HepG2 (cell line): ENCODE measurements around the gene TMEM141.

Experiments used
- POLR2A ChIP-seq, 2 experiments: IDR thresholded peaks; 2 replicates each; pipeline ENCODE4 v1.6.1; 2011; ENCODE audit warnings: low read depth in 2 of 2, low read length in 2 of 2, mild to moderate bottlenecking in 1 of 2, moderate library complexity in 1 of 2; ENCODE audit not compliant: insufficient read depth in 1 of 2
- RBAK ChIP-seq: sonication (generic); formaldehyde crosslinking; IDR thresholded peaks from 2 replicates; pipeline ENCODE4 v1.5.1; 2020; ENCODE audit warnings: mild to moderate bottlenecking, missing genetic modification reagents
- TAF1 ChIP-seq: sonication (generic); formaldehyde crosslinking; IDR thresholded peaks from 2 replicates; pipeline ENCODE4 v1.4.0; 2020; ENCODE audit warnings: missing genetic modification reagents
- TBP ChIP-seq: sonication (generic); formaldehyde crosslinking; IDR thresholded peaks from 2 replicates; pipeline ENCODE4 v1.5.0; 2020; ENCODE audit warnings: missing genetic modification reagents
- ZFP1 ChIP-seq: IDR thresholded peaks from 2 replicates; pipeline ENCODE4 v1.6.1; 2016
- TF ChIP-seq, protein P1 (sequence below): sonication (generic); formaldehyde crosslinking; IDR thresholded peaks from 2 replicates; pipeline ENCODE4 v1.5.0; 2020; ENCODE audit warnings: mild to moderate bottlenecking, missing genetic modification reagents, moderate library complexity
- TF ChIP-seq, protein P2 (sequence below): sonication (generic); formaldehyde crosslinking; IDR thresholded peaks from 2 replicates; pipeline ENCODE4 v1.8.0; 2022; ENCODE audit warnings: mild to moderate bottlenecking, missing genetic modification reagents

DNA sequence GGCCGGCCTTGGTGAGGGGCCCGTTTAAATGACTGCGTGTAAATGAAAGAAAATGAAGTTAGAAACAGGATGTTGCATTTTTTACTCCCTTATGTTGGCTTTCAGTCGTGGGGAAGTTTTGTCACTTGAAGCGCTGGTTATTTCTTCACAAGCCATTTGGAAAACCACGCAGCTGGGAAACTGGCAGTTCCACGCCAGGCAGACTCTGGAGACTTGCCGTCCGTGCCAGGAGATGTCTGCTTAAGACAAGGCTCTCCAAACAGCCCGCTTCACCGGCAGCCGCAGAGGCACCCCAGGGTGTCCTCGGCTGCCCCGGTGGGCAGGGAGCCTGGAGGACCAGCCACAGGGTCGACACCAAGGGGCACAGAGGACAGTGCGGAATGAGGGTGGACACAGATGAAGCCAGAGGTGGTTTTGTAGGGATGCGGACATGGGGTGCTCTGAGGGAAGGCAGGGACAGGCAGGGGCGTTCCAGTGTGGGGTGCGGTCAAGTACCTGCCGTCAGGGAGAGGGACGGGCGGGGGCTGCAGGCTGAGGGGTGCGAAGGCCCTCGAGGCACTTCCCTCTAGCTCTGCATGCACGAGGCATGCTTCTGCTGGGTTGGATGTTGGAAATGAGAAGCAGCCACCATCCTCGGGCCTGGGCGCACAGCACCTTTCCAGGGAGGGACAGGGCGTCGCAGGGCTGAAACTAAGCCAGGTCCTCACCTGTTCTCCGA lies 40.0 kb downstream of the TMEM141 start:
- TF ChIP-seq ZFP1 (CRISPR knock-in tag), result no peak
- no peak for TF ChIP-seq TAF1 (CRISPR knock-in tag)
- no peak for TF ChIP-seq RBAK
- TF ChIP-seq POLR2A (IDR thresholded peaks at IDR 0.05; ENCODE audit: insufficient read depth in 1 of 2, low read depth in 2 of 2, low read length in 2 of 2), result no peak
- no peak for TF ChIP-seq TBP (CRISPR knock-in tag)
- TF ChIP-seq, protein P1, sequence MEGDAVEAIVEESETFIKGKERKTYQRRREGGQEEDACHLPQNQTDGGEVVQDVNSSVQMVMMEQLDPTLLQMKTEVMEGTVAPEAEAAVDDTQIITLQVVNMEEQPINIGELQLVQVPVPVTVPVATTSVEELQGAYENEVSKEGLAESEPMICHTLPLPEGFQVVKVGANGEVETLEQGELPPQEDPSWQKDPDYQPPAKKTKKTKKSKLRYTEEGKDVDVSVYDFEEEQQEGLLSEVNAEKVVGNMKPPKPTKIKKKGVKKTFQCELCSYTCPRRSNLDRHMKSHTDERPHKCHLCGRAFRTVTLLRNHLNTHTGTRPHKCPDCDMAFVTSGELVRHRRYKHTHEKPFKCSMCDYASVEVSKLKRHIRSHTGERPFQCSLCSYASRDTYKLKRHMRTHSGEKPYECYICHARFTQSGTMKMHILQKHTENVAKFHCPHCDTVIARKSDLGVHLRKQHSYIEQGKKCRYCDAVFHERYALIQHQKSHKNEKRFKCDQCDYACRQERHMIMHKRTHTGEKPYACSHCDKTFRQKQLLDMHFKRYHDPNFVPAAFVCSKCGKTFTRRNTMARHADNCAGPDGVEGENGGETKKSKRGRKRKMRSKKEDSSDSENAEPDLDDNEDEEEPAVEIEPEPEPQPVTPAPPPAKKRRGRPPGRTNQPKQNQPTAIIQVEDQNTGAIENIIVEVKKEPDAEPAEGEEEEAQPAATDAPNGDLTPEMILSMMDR (CRISPR knock-in tag), result no peak
- TF ChIP-seq, protein P2, sequence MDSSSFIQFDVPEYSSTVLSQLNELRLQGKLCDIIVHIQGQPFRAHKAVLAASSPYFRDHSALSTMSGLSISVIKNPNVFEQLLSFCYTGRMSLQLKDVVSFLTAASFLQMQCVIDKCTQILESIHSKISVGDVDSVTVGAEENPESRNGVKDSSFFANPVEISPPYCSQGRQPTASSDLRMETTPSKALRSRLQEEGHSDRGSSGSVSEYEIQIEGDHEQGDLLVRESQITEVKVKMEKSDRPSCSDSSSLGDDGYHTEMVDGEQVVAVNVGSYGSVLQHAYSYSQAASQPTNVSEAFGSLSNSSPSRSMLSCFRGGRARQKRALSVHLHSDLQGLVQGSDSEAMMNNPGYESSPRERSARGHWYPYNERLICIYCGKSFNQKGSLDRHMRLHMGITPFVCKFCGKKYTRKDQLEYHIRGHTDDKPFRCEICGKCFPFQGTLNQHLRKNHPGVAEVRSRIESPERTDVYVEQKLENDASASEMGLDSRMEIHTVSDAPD (CRISPR knock-in tag), result no peak
